GM18868 (cell line): ENCODE results near the gene RASAL2.
"Not testable (repeated sequence)": the region's sequence is repeated elsewhere in the genome, so short reads cannot be mapped to it uniquely, and the experiment has no call there.

ENCODE experiments used
- ATAC-seq: cut with Tn5 transposase; IDR thresholded peaks from one replicate; pipeline ENCODE4 v1.9.1; 2021; ENCODE audit warnings: mild to moderate bottlenecking, moderate library complexity; ENCODE audit not compliant: unreplicated experiment

The RASAL2 gene

DNA sequence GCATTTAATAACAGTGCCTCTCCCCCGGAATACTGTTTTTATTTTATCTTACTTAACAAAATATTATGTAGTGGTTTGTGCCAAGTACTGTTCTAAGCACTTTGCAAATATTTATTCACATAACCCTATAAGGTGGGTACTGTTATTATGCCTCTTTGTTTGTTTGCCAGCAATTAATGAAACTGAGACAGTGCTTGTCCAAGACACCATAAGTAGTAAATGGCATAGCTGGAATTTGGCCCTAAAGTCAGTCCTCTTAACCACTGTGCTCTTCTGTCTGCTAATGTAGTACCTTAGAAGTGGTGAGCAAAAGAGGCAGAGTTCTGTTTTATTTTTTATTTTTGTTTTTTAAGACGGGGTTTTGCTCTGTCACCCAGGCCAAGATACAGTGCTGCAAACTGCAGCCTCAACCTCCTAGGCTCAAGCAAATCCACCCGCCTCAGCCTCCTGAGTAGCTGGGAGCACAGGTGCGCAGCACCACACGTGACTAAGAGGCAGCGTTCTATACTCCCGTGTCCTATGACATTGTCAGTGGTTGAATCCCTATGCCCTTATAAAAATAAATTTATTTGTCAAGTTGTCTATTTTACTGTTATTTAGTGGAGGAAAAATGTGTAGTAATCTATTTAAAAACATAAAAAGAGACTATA is 237.1 kb downstream of the RASAL2 start:
- no peak for ATAC-seq

- ATAC-seq, result no peak
These were observed 241.5 kb downstream of the RASAL2 start for GRCh38 chr1:178335426-178335825.

- ATAC-seq, result no peak
These were observed 243.3 kb downstream of the RASAL2 start for GRCh38 chr1:178337091-178337706.

GRCh38 chr1:178339834-178340233 is 245.9 kb downstream of the RASAL2 start:
- no peak for ATAC-seq

- ATAC-seq, result no peak
These were observed 247.5 kb downstream of the RASAL2 start for GRCh38 chr1:178341261-178341956.

DNA sequence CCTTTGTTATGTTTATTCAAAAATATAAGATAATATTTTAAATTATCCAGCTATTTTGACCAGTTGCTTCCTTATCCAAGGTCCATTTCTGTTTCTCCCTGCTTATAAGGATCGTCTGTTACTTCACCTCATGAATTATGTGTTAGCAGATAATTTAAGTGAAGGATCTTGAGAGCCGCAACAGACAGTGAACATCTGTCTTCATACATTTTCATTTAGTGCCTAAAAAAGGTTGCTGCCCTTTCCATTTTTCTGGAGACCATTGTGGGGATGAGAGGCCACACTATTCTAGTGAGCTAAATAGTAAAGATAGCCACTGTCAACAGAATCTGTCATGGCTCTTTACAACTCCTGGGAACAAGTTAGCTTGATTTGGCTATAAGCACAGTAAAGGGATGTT is 248.8 kb downstream of the RASAL2 start:
- no peak for ATAC-seq

DNA sequence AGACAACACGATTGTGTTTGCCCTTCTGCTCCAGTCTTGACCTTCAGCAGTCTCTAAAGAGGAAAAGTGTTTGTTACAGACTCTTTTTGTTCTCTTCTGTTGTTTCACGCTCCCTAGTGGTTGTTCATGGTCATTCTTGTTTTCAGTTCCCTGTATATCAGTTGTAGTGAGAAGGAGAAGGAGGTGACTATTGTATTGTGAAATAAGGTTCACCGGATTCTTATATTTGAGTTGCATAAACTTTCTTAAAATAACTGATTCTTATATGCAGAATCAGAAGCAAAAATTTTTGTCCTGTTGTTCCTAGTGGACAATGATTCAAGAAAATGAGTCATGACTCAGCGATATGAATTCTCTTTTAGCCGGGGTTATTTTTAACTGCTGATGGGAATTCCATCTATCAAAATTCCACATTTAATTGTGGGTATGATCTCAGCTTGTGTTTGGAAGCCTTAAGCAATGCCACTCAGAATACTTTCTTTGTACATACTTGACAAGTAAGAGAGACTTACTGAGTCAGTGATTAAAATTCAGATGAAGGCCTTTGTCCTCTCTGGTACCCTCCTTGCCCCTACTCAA is 250.7 kb downstream of the RASAL2 start:
- ATAC-seq, result peak; percentile 91

DNA sequence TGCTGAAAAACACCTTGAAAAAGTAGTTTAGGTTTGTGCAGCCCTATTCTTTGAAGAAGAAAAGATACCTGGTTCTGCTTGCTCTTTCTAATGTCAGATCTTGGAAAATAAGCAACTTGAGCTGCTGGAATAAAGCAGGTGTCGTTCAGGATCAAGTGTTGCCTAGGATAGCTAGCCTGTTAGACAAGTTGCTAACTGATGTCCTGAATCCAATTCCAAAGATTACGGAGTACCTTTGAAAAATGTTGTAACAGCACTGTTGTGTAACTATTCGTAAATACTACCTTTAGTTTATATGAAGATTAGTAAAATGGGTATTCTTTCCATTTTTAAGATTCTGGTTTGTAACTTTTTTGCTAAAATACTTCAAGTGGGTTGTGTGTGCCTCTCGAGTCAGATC is 251.3 kb downstream of the RASAL2 start:
- ATAC-seq, result no peak

DNA sequence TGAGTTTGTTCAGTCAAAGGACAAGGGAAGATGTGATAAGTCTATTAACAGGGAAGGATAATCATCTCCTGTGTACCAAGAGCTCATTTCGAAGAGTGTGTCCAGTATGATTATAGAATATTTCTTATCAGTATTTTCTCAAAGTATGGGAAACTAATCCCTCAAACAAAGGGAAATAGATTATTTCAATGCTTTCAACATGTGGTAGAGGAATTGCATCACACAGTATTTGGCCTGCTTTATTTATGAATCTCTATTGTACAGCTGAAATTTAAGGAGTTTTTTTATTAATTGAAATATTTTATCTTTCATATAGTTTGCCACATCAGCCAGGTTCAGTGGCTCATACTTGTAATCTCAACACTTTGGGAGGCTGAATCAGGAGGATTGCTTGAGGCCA is 251.9 kb downstream of the RASAL2 start:
- ATAC-seq, result no peak

DNA sequence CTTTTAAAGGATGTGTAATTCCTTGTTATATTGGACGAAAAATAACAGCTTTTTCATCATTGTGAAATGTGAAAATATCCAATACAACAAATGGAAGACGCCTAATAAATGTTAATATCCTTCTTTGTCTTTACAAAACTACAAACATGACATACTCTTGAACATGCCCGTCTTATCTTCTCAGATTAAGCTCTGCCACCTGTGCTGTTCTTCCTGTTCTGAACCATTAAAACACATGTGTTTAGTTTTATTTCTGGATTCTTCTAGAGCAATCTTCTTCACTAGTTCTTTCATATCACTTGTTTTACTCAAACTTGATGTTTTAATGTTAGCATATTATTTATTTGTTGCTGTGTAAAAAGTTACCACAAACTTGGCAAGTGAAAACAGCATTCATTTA is 255.9 kb downstream of the RASAL2 start:
- no peak for ATAC-seq

- not testable (repeated sequence) for ATAC-seq
These were observed 258.0 kb downstream of the RASAL2 start for GRCh38 chr1:178351911-178352310.

DNA sequence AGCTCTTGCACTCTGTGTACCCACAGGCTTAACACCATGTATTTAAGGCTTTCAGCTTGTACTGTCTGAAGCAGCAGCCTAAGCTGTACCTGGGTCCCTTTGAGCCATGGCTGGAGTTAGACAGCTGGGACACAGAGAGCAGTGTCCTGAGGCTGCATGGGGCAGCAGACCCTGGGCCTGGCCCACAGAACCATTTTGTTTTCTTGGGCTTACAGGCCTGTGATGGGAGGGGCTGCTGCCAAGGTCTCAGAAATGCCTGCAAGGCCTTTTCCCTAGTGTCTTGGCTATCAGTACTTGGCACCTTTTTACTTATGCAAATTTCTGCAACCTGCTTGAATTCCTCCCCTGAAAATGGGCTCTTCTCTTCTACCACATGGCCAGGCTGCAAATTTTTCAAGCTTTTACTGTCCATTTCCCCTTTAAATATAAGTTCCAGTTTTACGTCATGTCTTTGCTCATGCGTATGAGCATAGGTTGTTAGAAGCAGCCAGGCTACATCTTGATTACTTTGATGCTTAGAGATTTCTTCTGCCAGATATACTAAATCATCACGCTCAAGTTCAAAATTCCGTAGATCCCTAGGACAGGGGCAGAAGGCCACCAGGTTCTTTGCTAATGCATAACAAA is 259.0 kb downstream of the RASAL2 start:
- ATAC-seq, result no peak

DNA sequence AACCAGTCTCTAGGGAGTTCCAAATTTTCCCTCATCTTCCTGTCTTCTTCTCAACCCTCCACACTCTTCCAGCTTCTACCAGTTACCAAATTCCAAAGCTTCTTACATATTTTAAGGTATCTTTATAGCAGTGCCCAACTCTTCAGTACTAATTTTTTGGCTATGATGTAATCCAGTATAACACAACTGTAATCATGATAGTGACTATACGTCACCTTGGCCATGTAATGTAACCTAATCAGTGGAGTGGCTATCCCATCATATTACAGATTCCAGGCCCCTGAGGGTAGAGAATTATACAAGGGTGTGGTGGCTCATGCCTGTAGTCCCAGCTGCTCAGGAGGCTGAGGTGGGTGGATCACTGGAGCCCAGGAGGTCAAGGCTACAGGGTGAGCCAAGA is 259.6 kb downstream of the RASAL2 start:
- ATAC-seq, result no peak

- no peak for ATAC-seq
These were observed 260.9 kb downstream of the RASAL2 start for GRCh38 chr1:178354816-178355215.

- no peak for ATAC-seq
These were observed 262.4 kb downstream of the RASAL2 start for GRCh38 chr1:178356299-178356698.

DNA sequence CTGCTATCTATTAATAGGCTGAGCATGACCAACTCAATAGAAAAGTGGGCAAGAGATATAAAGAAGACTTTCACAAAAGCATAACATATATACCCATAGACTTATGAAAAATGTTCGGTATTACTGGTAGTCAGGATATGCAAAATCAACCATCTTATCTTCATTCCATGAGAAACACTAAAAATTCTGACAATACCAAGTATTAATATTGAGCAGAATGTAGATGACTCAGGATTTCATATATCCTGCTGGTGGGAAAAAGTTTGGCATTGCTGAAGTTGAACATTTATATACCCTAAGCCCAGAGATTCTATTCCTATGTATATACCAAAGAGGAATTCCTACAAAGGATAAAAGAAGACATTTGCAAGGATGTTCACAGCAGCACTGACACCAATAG is 264.6 kb downstream of the RASAL2 start:
- no peak for ATAC-seq

- no peak for ATAC-seq
These were observed 266.5 kb downstream of the RASAL2 start for GRCh38 chr1:178360421-178360820.

GRCh38 chr1:178361847-178362246 is 267.9 kb downstream of the RASAL2 start:
- no peak for ATAC-seq

DNA sequence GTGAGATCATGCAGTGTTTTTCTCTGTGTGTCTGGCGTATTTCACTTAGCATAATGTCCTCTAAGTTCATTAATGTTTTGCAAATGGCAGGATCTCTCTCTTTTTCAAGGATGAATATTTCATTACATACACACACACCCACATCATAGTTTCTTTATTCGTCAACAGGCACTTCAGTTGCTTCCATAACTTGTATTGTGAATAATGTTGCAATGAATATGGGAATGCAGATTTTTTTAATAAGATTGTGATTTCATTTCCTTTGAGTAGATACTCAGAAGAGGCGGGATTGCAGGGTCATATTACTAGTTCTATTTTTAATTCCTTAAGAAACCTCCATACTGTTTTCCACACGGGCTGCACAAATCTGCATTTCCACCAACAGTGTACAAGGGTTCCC is 268.8 kb downstream of the RASAL2 start:
- no peak for ATAC-seq

GRCh38 chr1:178364782-178365181 is 270.9 kb downstream of the RASAL2 start:
- ATAC-seq, result no peak

DNA sequence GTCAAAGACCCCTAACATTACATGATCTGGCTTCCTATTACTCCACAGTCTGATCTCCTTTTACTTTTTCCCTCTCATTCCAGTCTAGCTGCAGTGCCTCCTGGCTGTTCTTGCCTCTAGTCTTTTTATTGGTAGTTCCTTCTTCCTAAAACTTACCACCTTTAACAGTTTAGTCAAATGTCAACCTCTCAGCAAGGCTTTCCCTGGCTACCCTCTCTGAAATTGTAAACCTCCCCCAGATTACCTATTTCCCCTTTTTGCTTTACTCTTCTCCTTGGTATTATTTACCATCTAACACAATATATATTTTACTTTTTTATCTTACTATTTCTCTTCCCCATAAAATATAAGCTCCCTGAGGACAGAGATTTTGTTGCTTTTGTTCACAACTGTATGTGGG is 273.2 kb downstream of the RASAL2 start:
- no peak for ATAC-seq

- no peak for ATAC-seq
These were observed 274.3 kb downstream of the RASAL2 start for GRCh38 chr1:178368208-178368607.
